Stimulated activated CD4-positive, alpha-beta T cell treated with anti-CD3 and anti-CD28 coated beads, Interleukin-2, amount 100 ng/mL, for 24 hours (primary cell): ENCODE results near the gene PRKG1.
"Not testable (repeated sequence)": the region's sequence is repeated elsewhere in the genome, so short reads cannot be mapped to it uniquely, and the experiment has no call there.

Source experiments
- DNase-seq, 2 donors: peaks; one replicate each; pipeline ENCODE4 v3.0.0-alpha.2; 2020

PRKG1 gene

GRCh38 chr10:51544933-51545332, 470.6 kb downstream of the PRKG1 start:
- no peak for DNase-seq

GRCh38 chr10:51547941-51548340, 473.7 kb downstream of the PRKG1 start:
- no peak for DNase-seq

GRCh38 chr10:51552879-51553278, 478.6 kb downstream of the PRKG1 start:
- no peak for DNase-seq

GRCh38 chr10:51564896-51565510, 490.7 kb downstream of the PRKG1 start:
- no peak for DNase-seq

GRCh38 chr10:51567271-51567670, 493.0 kb downstream of the PRKG1 start:
- DNase-seq, result no peak

GRCh38 chr10:51569467-51569866, 495.2 kb downstream of the PRKG1 start:
- no peak for DNase-seq

- no peak for DNase-seq
Measured at GRCh38 chr10:51574248-51575048, 500.2 kb downstream of the PRKG1 start.

GRCh38 chr10:51581196-51581595, 506.9 kb downstream of the PRKG1 start:
- not testable (repeated sequence) for DNase-seq

GRCh38 chr10:51583976-51584375, 509.7 kb downstream of the PRKG1 start:
- DNase-seq, result no peak

- no peak for DNase-seq
Measured at GRCh38 chr10:51585742-51586141, 511.5 kb downstream of the PRKG1 start.

- DNase-seq, result no peak
Measured at GRCh38 chr10:51588984-51589383, 514.7 kb downstream of the PRKG1 start.

- DNase-seq, result no peak
Measured at GRCh38 chr10:51590818-51591217, 516.5 kb downstream of the PRKG1 start.

GRCh38 chr10:51596695-51597094, 522.4 kb downstream of the PRKG1 start:
- DNase-seq, result no peak

GRCh38 chr10:51599647-51600046, 525.4 kb downstream of the PRKG1 start:
- DNase-seq, result no peak

- DNase-seq, result no peak
Measured at GRCh38 chr10:51602326-51602725, 528.0 kb downstream of the PRKG1 start.

GRCh38 chr10:51604579-51604978, 530.3 kb downstream of the PRKG1 start:
- DNase-seq, result no peak

- no peak for DNase-seq
Measured at GRCh38 chr10:51606825-51607462, 532.7 kb downstream of the PRKG1 start.

- no peak for DNase-seq
Measured at GRCh38 chr10:51607463-51607835, 533.2 kb downstream of the PRKG1 start.

- DNase-seq, result no peak
Measured at GRCh38 chr10:51608211-51608610, 533.9 kb downstream of the PRKG1 start.

GRCh38 chr10:51615764-51616298, 541.5 kb downstream of the PRKG1 start:
- no peak for DNase-seq

- DNase-seq, result no peak
Measured at GRCh38 chr10:51617576-51618235, 543.4 kb downstream of the PRKG1 start.

GRCh38 chr10:51619365-51619764, 545.1 kb downstream of the PRKG1 start:
- DNase-seq, result no peak

GRCh38 chr10:51620131-51620530, 545.8 kb downstream of the PRKG1 start:
- DNase-seq, result no peak
